Upper lobe of left lung (tissue), 6 donors: ENCODE results near the gene GRID1. TPM values are rescaled to one million over a fixed set of nuclear protein-coding genes. Genes with fewer than 3 reads are reported as not detected.

Experiments used
- ATAC-seq, 2 donors: fragments of 200-7000 bp; cut with Tn5 transposase; one replicate each; pipeline ENCODE4 v1.9.1; 2022; ENCODE audit warnings: mild to moderate bottlenecking in 2 of 2, moderate library complexity in 2 of 2; ENCODE audit not compliant: low FRiP score in 2 of 2
- DNase-seq, 2 donors: peaks; one replicate each; pipeline ENCODE4 v3.0.0-alpha.2; 2019 to 2020
- H3K27ac ChIP-seq, 4 donors: fragments of 200-600 bp; sonication (generic); one replicate each; pipeline ENCODE4 v1.5.1; 2016 to 2019
- H3K27me3 ChIP-seq, 4 donors: fragments of 200-600 bp; sonication (generic); one replicate each; pipeline ENCODE4 v1.5.1; 2017 to 2019
- H3K36me3 ChIP-seq, 4 donors: fragments of 200-600 bp; sonication (generic); one replicate each; pipeline ENCODE4 v1.5.1; 2016 to 2019
- H3K4me1 ChIP-seq, 4 donors: fragments of 200-600 bp; sonication (generic); one replicate each; pipeline ENCODE4 v1.5.1; 2018 to 2019
- H3K4me3 ChIP-seq, 4 donors: fragments of 200-600 bp; sonication (generic); one replicate each; pipeline ENCODE4 v1.5.1; 2017 to 2019; ENCODE audit warnings: mild to moderate bottlenecking in 2 of 4, moderate library complexity in 1 of 4
- H3K9me3 ChIP-seq, 4 donors: fragments of 200-600 bp; sonication (generic); one replicate each; pipeline ENCODE4 v1.5.1; 2018 to 2019
- EP300 ChIP-seq, 4 donors: sonication (generic); formaldehyde crosslinking; IDR thresholded peaks; one replicate each; pipeline ENCODE4 v1.5.1; 2017; ENCODE audit warnings: antibody characterized with exemption in 4 of 4, control low read depth in 2 of 4
- POLR2A ChIP-seq, 4 donors: fragments of 450-650 bp; IDR thresholded peaks; one replicate each; pipeline ENCODE4 v1.5.1; 2016 to 2017; ENCODE audit warnings: antibody characterized with exemption in 4 of 4, mild to moderate bottlenecking in 2 of 4
- POLR2AphosphoS5 ChIP-seq, 2 donors: sonication (generic); formaldehyde crosslinking; IDR thresholded peaks; one replicate each; pipeline ENCODE4 v1.5.1; 2017; ENCODE audit warnings: antibody characterized with exemption in 2 of 2
- WGBS, 2 donors: methylation state at CpG; one replicate each; pipeline ENCODE4 v1.1.5; 2017 to 2018; 5-methylcytosine and 5-hydroxymethylcytosine counted together
- total RNA-seq, 6 donors: library from RNA; depleted of rRNA in 4 of 6; stranded (reverse); fragments of >200 nt in 4 of 6; gene quantifications; one replicate each; pipeline versions ENCODE4 v1.1.0 to v1.2.1, GENCODE V29; 2016 to 2021
- TF ChIP-seq, protein P1 (sequence below), 6 experiments: fragments of 450-650 bp in 4 of 6; fragments of 200-600 bp in 2 of 6; sonication (generic) in 2 of 6; IDR thresholded peaks; one replicate each; pipeline ENCODE4 v1.5.1; 2016 to 2019; ENCODE audit warnings: antibody characterized with exemption in 6 of 6
- donor health status: DM: no; HTN: no; CAD: no; lungs with moderate emphysema.
- donor health status: DM: no; HTN: yes; CAD: no; lungs with severe emphysema.

GRID1 gene
- total RNA-seq, 6 donors from 2014 or later: 1.5 to 5.2 (median 3.2) TPM

DNA sequence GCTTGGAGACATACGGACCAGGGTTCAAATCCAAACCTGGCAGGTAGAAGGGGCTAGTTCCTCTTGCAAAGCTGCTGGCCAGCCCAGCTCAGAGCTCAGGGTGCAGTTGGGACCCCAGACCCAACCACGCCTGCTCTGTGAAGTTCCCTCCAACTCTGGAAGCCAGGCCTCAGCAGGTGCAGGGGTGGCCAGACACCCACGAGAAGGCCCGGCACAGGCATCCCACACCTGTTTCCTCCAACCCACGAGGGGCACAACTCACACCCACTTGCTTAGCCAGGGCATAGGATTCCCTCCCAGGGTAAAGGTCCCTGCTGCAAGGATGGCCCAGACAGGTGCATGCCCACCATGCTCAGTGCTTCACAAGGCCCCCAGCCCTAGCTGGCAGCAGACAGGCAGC is 262.4 kb downstream of the GRID1 start:
- Histone ChIP-seq H3K4me1 (no peaks in the 10 kb centered on the region), H3K27ac (no peak overlapping the region), H3K9me3 (no peaks in the 10 kb centered on the region), H3K36me3 (no peaks in the 10 kb centered on the region), H3K4me3 (no peak overlapping the region), H3K27me3 (no peaks in the 10 kb centered on the region)
- WGBS, 2 donors: 79 to 81% methylated on average over 4 to 5 of the region's 5 CpGs
- TF ChIP-seq POLR2A (IDR thresholded peaks at IDR 0.05): no peak
- no peak for TF ChIP-seq EP300 (IDR thresholded peaks at IDR 0.05)
- TF ChIP-seq POLR2AphosphoS5 (IDR thresholded peaks at IDR 0.05): no peak
- TF ChIP-seq, protein P1, sequence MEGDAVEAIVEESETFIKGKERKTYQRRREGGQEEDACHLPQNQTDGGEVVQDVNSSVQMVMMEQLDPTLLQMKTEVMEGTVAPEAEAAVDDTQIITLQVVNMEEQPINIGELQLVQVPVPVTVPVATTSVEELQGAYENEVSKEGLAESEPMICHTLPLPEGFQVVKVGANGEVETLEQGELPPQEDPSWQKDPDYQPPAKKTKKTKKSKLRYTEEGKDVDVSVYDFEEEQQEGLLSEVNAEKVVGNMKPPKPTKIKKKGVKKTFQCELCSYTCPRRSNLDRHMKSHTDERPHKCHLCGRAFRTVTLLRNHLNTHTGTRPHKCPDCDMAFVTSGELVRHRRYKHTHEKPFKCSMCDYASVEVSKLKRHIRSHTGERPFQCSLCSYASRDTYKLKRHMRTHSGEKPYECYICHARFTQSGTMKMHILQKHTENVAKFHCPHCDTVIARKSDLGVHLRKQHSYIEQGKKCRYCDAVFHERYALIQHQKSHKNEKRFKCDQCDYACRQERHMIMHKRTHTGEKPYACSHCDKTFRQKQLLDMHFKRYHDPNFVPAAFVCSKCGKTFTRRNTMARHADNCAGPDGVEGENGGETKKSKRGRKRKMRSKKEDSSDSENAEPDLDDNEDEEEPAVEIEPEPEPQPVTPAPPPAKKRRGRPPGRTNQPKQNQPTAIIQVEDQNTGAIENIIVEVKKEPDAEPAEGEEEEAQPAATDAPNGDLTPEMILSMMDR (IDR thresholded peaks at IDR 0.05): no peak
- peak in 1 of 2 donors; percentile 38 for DNase-seq
- no peak for ATAC-seq

DNA sequence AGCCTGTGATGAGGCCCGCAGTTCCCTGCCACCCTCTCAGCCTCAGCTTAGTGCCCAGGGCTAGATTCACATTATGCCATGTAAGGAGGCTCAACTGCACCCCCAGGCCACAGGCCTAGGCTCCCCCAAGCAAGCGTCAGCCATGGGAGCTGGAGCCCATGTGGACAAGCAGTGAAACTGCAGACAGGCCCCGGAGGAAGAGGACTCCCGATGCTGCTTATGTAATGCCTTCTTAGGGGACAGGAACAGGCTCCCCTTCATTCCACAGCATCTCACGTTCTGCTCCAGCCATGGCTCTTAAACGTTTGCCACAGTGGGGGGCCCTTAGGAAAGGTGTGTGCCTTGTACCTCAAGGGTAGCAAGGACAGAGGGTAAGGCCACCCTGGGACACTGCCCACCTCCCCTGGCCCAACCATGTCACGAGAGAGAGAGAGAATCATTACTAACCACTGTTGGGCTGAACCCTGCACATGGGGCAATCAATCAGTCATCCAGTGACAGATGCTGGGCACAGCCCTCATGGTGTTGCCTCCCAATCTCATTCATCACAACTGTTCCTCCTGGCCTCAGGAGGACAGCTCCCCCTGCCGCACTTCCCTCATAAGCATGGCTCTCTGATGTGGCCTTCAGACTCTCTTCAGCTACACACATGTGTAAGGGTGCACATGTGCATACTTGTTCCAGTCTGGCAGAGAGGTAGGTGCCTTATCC is 263.0 kb downstream of the GRID1 start:
- Histone ChIP-seq H3K9me3 (no peaks in the 10 kb centered on the region), H3K4me3 (no peak overlapping the region), H3K4me1 (no peaks in the 10 kb centered on the region), H3K36me3 (no peaks in the 10 kb centered on the region), H3K27me3 (no peaks in the 10 kb centered on the region), H3K27ac (no peak overlapping the region)
- 71 to 100% methylated on average over 1 to 8 of the region's 8 CpGs for WGBS, 2 donors
- TF ChIP-seq POLR2AphosphoS5 (IDR thresholded peaks at IDR 0.05) (no peak), POLR2A (IDR thresholded peaks at IDR 0.05) (no peak), EP300 (IDR thresholded peaks at IDR 0.05) (no peak)
- TF ChIP-seq, protein P1 (IDR thresholded peaks at IDR 0.05): no peak
- ATAC-seq (peak in 1 of 2 donors; percentile 6), DNase-seq (no peak)

DNA sequence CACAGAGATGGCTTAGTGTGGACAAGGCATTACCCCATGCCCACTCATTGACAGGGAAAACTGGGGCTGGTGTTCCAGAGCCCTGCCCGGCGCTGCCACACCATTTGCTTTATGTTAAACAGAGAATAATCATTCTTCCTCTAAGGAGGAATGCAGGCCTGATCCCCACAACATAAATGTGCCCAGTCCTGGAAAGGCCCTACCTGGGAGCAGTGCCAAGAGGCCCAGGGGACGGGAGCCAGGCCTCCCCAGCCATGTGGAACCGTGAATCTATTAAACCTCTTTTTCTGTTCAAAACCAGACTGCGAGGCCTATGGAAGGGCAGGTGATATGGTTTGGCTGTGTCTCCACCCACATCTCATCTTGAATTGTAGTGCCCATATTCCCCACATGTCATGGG is 264.1 kb downstream of the GRID1 start:
- no peak for DNase-seq
- no peak for ATAC-seq
- Histone ChIP-seq H3K27me3 (no peaks in the 10 kb centered on the region), H3K4me1 (no peaks in the 10 kb centered on the region), H3K4me3 (no peak overlapping the region), H3K36me3 (no peaks in the 10 kb centered on the region), H3K27ac (no peak overlapping the region), H3K9me3 (no peaks in the 10 kb centered on the region)
- WGBS, 2 donors: 78 to 92% methylated on average over 5 of the region's 5 CpGs
- TF ChIP-seq, protein P1 (IDR thresholded peaks at IDR 0.05): no peak
- TF ChIP-seq POLR2AphosphoS5 (IDR thresholded peaks at IDR 0.05) (no peak), POLR2A (IDR thresholded peaks at IDR 0.05) (no peak), EP300 (IDR thresholded peaks at IDR 0.05) (no peak)

DNA sequence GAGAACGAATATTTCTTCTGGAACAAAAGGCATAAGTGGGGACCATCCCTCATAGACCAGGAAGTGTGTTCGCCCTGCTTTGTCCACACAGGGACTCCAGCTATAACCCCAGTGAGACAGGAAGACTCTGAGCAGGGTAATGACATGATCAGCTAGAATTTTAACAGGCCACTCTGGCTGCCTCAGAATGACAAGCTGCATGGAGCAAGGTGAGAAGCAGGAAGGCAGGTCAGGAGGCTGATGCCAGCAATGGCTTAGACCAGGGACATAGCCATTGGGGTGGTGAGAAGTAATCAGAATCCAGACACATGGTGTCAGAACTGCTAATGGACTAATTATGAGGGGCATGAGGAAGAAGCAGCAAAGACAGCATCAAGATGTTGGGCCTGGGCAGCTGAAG is 264.6 kb downstream of the GRID1 start:
- ATAC-seq: no peak
- Histone ChIP-seq H3K4me1 (no peaks in the 10 kb centered on the region), H3K9me3 (no peaks in the 10 kb centered on the region), H3K36me3 (no peaks in the 10 kb centered on the region), H3K4me3 (no peak overlapping the region), H3K27me3 (no peaks in the 10 kb centered on the region), H3K27ac (no peak overlapping the region)
- 84 to 85% methylated on average over 2 of the region's 2 CpGs for WGBS, 2 donors
- TF ChIP-seq POLR2AphosphoS5 (IDR thresholded peaks at IDR 0.05): no peak
- no peak for TF ChIP-seq POLR2A (IDR thresholded peaks at IDR 0.05)
- TF ChIP-seq, protein P1 (IDR thresholded peaks at IDR 0.05): no peak
- TF ChIP-seq EP300 (IDR thresholded peaks at IDR 0.05): no peak
- no peak for DNase-seq

DNA sequence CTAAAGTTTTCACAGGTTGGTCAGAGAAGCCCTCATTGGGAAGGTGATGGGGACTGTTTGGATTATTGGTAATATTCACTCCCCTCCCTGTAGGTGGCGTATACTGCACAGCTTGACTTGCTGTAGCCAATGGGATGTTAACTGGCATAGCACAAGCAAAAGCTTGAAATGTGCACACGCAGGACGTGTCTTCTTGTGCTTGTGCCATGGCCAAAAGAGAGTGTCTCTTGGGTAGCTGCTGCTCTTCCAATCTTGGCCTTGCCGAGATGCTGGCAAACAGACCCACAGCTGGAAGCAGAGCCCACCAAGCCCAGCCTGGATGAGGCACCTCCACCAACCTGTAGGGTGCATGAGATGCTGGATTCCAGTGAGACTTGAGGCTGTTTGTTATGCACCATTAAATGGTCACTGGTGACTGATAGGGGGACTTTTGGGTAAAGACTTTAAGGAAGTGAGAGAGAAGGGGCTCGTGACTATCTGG is 266.0 kb downstream of the GRID1 start:
- no peak for TF ChIP-seq EP300 (IDR thresholded peaks at IDR 0.05)
- no peak for TF ChIP-seq POLR2A (IDR thresholded peaks at IDR 0.05)
- TF ChIP-seq, protein P1 (IDR thresholded peaks at IDR 0.05): peak in 2 of 6 experiments; percentile 28 to 33
- no peak for TF ChIP-seq POLR2AphosphoS5 (IDR thresholded peaks at IDR 0.05)
- Histone ChIP-seq H3K4me3 (no peak overlapping the region), H3K27me3 (no peaks in the 10 kb centered on the region), H3K27ac (no peak overlapping the region), H3K9me3 (no peaks in the 10 kb centered on the region), H3K36me3 (no peaks in the 10 kb centered on the region), H3K4me1 (no peaks in the 10 kb centered on the region)
- 65 to 83% methylated on average over 2 to 5 of the region's 5 CpGs for WGBS, 2 donors
- DNase-seq (no peak), ATAC-seq (peak in 1 of 2 donors; percentile 29)
